Activated effector memory CD4-positive, alpha-beta T cell treated with anti-CD3 and anti-CD28 coated beads, Interleukin-2, amount 50 U/mL, for 16 hours (primary cell): ENCODE results near the gene PJA2.

ENCODE experiments used
- DNase-seq: peaks from one replicate; pipeline ENCODE4 v3.0.0-alpha.2; 2020

The PJA2 gene

DNA sequence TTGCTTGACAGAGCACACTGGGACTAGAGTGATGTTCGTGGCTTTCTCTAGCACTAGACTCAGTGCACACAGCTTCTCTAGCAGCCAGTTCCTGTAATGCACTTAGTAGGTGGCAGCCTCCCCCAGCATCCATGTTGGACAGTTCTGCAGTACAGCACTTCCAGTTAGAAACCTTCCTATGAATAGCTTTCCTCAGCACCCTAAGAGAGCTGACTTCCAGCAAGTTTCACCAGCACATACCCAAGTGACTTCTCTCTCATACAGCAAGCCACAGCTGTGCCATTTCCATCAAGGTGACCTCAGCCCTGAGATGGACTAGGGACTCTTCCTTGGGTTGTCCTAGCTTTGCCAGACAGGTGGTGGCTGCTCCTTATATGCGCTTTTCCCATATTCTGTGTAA lies 60.4 kb downstream of the PJA2 start:
- no peak for DNase-seq

DNA sequence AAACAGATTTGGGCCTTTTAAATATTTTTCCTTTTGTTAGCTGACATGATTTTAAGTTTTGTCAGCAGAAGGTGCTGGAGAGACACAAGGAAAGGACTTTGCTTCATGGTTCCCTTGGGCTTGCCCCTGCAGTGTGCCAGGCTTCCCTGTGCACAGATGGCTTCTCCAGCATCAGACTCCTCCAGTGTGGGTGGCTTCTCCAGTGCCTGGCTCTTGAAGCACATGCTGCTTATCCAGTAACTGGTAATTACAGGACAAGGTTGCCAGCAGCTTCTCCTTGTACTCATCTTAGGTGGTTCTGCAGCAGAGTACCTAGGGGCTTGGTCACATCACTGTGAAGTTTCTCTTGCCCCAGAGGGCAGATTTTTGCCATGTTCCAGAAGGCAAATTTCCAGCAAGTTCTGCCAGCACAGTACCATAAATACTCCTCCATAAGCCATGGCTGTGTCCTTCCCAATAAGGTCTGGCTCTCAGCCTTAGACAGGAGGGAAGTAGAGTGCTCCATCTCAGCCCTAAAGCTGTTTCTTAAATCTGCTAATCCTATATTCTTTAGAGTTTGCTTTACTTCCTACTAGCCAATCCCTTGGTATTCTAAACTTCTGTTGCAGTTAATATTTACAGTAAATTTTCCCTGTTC lies 62.4 kb downstream of the PJA2 start:
- DNase-seq = no peak

DNA sequence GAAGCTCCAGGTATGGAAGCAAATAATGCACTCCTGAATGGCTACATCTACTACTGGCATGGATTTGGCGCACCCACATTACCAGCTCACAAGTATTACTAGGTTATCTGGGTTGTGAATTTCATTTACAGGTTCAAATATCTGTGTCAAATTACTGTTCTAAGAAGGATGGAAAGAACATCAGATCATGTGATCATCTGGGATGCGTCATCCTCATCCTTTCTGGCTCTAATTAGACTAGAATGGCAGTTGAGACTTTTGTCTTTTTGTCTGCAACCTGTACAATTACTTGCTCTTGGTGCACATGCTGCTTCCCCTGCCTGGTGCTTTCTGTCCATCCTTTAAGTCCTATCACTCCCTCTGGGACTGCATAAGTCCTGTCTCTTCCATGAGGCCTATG lies 64.1 kb downstream of the PJA2 start:
- no peak for DNase-seq

- no peak for DNase-seq
These were observed 69.4 kb downstream of the PJA2 start for GRCh38 chr5:109340351-109340750.

- DNase-seq = no peak
These were observed 74.7 kb downstream of the PJA2 start for GRCh38 chr5:109335114-109335513.

GRCh38 chr5:109334056-109334455 lies 75.7 kb downstream of the PJA2 start:
- DNase-seq = no peak

- DNase-seq = no peak
These were observed 80.2 kb downstream of the PJA2 start for GRCh38 chr5:109329333-109330237.

DNA sequence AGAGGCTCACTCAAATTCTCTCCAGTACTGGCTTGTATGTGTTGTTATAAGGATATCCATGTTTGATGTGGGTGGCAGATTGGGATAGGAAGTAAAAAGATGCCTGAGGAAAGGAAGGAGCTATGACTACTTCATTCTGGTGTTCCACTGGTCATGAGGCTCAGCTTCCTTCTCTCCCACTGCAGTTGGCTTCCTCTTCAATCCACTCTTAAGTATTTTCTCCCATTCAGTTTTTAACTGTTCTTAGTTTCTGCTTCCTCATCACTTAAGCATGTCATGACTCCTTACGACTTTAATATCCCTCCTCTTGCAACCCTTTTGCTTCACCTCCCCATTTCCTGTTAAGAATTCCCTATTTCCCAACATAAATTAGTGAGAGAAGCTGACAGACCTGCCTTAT lies 81.1 kb downstream of the PJA2 start:
- no peak for DNase-seq

DNA sequence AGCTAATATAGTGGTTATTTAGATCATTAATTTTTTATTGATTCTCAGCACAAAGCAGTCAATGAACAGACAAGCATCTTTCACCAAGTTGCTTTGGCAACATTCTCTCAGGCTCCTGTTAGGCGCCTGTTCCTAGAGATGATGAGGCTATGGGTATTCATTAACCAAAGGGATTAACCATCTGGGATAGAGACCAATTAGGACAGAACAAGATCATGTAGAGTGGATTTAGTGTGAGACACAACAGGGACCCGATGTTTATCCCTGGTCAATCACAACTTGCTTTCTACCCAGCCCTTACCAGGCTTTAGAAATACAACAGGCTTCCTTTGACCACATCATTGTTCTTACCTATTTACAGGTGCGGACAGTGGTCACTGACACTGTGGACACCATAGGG lies 82.2 kb downstream of the PJA2 start:
- DNase-seq = no peak

GRCh38 chr5:109326919-109327318 lies 82.9 kb downstream of the PJA2 start:
- DNase-seq = no peak

DNA sequence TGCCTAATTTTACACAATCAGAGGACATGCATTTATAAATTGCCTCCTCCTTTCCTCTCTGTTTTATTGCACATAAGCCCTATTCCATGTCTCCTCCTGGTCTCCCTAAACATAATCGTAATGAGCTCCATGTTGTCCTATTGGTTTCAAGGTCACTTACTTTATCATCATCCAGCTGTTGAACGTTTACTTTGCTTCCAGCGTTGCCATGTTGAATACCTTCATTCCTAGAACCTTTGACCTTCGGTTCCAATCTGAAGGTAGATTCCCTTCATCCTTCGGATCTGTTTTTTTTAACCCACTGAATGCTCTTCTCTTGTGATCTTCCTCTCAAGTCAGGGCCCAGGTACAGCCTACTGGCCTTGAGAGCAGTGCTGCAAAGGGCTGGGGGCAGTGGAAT lies 84.3 kb downstream of the PJA2 start:
- no peak for DNase-seq

- no peak for DNase-seq
These were observed 84.8 kb downstream of the PJA2 start for GRCh38 chr5:109324931-109325330.

DNA sequence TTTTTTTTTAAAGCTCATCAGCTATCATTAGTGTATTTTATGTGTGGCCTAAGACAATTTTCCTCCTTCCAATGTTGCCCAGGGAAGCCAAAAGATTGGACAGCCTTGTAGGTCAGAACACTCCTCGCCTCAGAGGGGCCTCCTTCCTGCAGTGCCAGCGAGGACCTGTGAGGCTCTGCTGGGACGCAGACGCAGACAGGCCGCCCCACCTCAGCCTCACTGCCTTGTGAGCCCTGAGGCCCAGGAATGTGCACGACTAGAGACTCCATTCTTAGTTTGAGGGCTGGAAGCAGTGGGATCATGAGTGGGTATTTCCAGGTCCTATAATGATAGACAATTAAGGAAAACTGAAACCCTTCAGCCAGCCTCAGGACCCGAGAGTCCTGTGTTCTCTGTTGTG lies 85.4 kb downstream of the PJA2 start:
- no peak for DNase-seq

GRCh38 chr5:109322694-109323093 lies 87.1 kb downstream of the PJA2 start:
- no peak for DNase-seq

DNA sequence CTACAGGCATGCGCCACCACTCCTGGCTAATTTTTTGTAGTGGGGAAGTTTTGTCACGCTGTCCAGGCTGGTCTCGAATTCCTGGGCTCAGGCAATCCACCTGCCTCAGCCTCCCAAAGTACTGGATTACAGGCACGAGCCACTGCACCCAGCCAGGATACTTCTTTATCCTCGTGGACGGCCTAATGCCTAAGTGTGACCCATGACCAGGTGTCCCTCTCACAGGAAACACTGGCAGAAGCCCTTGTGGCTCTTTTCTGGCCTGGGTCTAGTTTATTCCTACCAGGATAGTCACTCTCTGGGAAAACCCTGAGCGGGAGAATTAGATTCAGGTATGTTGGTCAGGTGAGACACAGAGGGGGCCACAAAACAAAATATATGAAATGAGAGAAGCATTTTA lies 90.4 kb downstream of the PJA2 start:
- DNase-seq = no peak

DNA sequence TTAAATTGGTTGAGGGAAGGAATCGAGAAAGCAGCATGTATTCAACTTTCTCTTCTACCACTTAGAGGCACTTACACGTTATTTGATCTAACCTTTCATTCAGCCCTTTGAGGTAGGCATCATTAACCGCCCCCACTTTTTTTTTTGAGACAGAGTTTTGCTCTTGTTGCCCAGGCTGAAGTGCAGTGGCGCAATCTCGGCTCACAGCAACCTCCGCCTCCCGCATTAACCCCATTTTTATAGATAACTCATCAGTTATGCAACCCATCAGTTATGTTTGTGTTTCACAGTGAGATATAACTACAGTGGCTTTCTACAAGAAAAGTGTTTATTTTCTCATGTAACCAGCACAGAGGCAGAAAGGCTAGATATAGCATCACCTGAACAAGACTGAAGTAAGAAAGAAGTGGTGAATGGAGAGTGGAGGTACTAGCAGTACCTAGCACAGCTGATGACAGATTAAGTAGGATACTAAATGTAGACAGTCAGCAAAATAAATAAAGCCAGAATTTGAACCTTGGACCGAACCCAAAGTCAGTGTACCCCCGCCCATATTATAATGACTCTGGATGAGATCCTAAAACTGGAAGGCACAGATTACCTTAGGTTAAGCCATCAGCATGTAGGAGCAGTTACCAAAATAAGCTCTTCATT lies 91.2 kb downstream of the PJA2 start:
- no peak for DNase-seq

- no peak for DNase-seq
These were observed 93.1 kb downstream of the PJA2 start for GRCh38 chr5:109316634-109317033.

DNA sequence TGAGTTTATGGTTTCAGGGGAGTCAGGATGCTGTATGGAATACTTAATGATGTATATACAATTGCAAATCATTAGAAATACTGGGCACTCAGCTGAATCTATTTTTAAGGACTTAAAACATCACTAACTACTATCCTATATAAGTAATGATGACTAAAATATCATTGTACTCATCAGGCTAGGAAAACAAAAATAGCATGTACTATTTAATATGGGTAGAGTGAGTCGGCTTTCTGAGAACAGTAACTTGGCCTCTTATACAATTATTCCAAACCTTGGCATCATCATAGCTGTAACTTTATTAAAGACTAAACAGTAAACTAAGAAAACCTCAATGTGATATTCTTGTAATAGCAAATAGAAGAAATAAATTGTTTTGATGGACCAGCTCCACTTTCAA lies 94.5 kb downstream of the PJA2 start:
- DNase-seq = no peak

DNA sequence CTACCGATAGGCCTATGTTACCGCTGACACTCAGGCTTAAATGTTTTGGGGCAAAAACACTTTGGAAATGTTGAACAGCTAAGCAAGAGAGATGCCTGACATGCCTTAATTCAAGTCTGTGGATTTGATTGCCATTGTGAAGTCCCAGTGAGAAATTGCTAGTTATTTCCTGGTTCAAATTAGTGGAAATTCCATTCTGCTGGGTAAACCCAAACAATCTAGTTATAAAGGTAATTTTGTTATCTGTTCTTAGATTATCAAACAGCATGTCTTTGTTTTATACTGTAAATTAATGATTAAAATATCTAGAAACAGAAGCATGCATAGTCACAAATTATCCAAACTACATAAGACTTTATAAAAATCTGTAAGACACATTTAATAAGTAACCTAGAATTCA lies 96.6 kb downstream of the PJA2 start:
- DNase-seq = no peak

DNA sequence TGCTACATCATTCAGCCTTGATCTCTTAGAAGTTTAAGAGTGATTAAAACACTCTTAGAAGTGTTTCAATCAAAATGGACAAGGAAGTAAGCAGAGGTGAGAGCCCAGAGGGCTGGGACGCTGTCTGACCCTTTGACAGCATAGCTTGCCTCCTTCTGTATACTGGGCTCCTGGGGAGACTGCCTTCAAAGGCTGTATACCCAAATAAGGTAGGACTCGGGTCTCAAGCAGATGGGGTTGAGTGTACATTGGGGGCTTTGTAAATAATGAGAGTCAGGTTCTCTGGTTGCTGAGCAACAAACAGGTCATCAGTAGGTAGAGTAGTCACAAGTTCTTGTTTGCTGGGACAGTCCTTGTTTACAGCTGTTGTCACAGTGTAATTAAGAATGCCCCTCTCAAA lies 97.1 kb downstream of the PJA2 start:
- no peak for DNase-seq

DNA sequence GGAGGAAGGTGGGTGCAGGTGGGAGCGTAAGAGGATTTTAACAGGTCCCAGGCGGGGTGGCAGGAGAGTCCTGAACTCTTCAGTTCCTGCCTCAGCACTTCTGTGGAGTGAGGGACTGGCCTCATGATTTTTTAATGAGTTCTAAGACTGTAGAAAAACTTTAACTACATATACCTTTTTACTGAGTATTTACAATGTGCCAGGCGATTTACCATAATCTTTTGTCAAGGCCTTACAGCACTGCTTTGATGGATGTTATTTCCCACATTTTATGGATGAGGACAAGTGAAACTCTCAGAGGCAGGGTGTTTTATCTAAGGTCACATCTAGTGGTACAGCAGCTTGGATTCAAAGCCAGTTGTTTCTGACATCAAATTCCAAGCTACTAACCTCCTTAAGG lies 99.5 kb downstream of the PJA2 start:
- no peak for DNase-seq

DNA sequence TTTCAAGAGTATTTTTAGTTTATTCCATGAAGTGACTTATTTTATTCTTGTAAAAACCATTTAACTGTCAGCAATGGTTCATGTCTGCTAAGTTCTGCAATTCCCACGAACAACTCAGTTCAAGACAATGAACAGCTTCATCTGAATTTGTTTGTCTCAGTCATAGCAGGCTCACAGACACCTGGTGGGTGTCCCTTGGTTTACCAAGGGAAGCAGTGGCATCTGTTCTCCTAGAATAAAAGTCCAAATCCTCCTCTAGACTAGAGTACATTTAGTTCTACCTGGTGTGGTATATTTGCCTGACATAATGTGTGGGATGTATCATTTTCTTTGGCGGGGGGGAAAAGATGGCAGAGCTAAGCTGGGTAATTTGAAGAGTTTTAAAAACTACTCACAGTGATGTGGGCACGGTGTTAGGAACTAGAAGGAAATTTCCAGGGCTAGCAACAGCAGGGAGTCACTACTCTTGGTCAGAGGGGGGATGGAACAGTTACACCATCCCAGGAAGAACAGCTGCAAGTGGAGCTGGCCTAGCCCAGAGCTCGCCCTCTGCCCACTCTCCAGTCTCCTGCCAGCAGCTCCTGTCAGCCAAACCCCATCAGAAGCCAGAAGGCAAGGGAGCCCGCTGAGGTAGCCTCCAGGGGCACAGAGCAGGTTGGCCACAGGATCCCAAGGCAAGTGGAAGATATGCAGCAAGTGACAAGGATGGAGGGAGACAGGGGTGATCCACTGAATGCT lies 100.3 kb downstream of the PJA2 start:
- no peak for DNase-seq

DNA sequence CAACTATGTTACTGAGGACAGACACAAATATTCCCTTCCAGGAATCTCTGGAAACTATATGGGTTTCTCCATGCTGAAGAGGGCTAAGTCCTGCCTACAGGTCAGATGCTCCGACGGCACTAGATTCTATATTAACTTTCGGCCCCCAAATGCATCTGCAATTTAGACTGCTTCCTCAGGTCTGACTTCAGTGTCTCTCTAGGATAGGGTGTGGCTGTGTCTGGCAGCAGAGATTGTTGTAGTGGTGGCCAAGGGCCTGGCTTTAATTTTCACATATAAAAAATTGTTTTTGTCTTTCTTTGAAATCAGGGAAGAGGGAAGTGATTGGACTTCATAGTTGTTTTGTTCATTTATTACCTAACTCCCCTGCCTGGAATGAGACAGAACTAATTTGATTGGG lies 101.8 kb downstream of the PJA2 start:
- DNase-seq = no peak
